Activated T-helper 1 cell treated with Interleukin-2 at 50 U/mL for 16 hours (primary cell): ENCODE measurements around the gene MAGEB18.

ENCODE experiments used
- DNase-seq: peaks from one replicate; pipeline ENCODE4 v3.0.0-alpha.2; 2020; ENCODE audit warnings: low read depth

MAGEB18 gene

GRCh38 chrX:26138274-26138673 lies at the start of gene MAGEB18:
MAGEB18 (plus strand) TSS chrX:26138343; CDS start chrX:26138986, 643 bp downstream.
- no peak for DNase-seq

GRCh38 chrX:26100421-26100920 lies 37.7 kb upstream of the MAGEB18 start:
- no peak for DNase-seq

- no peak for DNase-seq
Measured at GRCh38 chrX:26109142-26109541, 29.0 kb upstream of the MAGEB18 start.

- no peak for DNase-seq
Measured at GRCh38 chrX:26146024-26146423, 7.9 kb downstream of the MAGEB18 start.

GRCh38 chrX:26160301-26160700 lies 22.2 kb downstream of the MAGEB18 start, which contains the start of gene MAGEB6B:
MAGEB6B (plus strand) TSS chrX:26160601; CDS start chrX:26160601, 0 bp downstream.
- DNase-seq, result no peak
